Neural progenitor cell (in vitro differentiated cells): ENCODE data around the gene TMEM40. TPM values are rescaled to one million over a fixed set of nuclear protein-coding genes. Genes with fewer than 3 reads are reported as not detected.

Source experiments
- DNase-seq: peaks from one replicate; pipeline ENCODE4 v3.0.0-alpha.2; 2016; ENCODE audit warnings: low spot score
- H2AFZ ChIP-seq: fragments of 200-600 bp; sonication (generic); replicated peaks from 2 replicates; pipeline ENCODE4 v1.6.1; 2016; ENCODE audit warnings: antibody characterized with exemption
- H3F3A ChIP-seq: fragments of 200-600 bp; sonication (generic); 2 replicates; pipeline ENCODE4 v1.6.1; 2016; ENCODE audit warnings: antibody characterized with exemption, low read depth
- H3K27ac ChIP-seq: fragments of 200-600 bp; sonication (generic); 2 replicates; pipeline ENCODE4 v1.5.1; 2016; ENCODE audit warnings: mild to moderate bottlenecking
- H3K27me3 ChIP-seq: fragments of 200-600 bp; sonication (generic); 2 replicates; pipeline ENCODE4 v1.6.1; 2016; ENCODE audit warnings: mild to moderate bottlenecking, moderate library complexity
- H3K36me3 ChIP-seq: fragments of 200-600 bp; sonication (generic); 2 replicates; pipeline ENCODE4 v1.5.1; 2016
- H3K4me1 ChIP-seq: fragments of 200-600 bp; sonication (generic); 2 replicates; pipeline ENCODE4 v1.6.1; 2016; ENCODE audit warnings: mixed run types
- H3K4me2 ChIP-seq: fragments of 200-600 bp; sonication (generic); 2 replicates; pipeline ENCODE4 v1.6.1; 2016
- H3K4me3 ChIP-seq: fragments of 200-600 bp; sonication (generic); 2 replicates; pipeline ENCODE4 v1.5.1; 2016
- H3K79me2 ChIP-seq: fragments of 200-600 bp; sonication (generic); 2 replicates; pipeline ENCODE4 v1.6.1; 2016; ENCODE audit warnings: low read depth
- H3K9ac ChIP-seq: fragments of 200-600 bp; sonication (generic); 2 replicates; pipeline ENCODE4 v1.6.1; 2016
- H3K9me3 ChIP-seq: fragments of 200-600 bp; sonication (generic); 2 replicates; pipeline ENCODE4 v1.5.1; 2016; ENCODE audit warnings: low read depth
- H4K20me1 ChIP-seq: fragments of 200-600 bp; sonication (generic); 2 replicates; pipeline ENCODE4 v1.6.1; 2016; ENCODE audit warnings: low read depth
- H3K27ac Mint-ChIP-seq: 3 replicates; pipeline ENCODE4 v1.8.0; 2021; ENCODE audit warnings: mixed read lengths
- H3K27me3 Mint-ChIP-seq: 2 replicates; pipeline ENCODE4 v1.8.0; 2022; ENCODE audit warnings: low read depth, mild to moderate bottlenecking, inconsistent platforms, moderate library complexity, mixed read lengths; ENCODE audit not compliant: insufficient read depth
- H3K36me3 Mint-ChIP-seq: 3 replicates; pipeline ENCODE4 v1.8.0; 2021; ENCODE audit warnings: mixed read lengths
- H3K4me1 Mint-ChIP-seq: 3 replicates; pipeline ENCODE4 v1.8.0; 2021; ENCODE audit warnings: mixed read lengths
- H3K4me3 Mint-ChIP-seq: 3 replicates; pipeline ENCODE4 v1.8.0; 2021; ENCODE audit warnings: mild to moderate bottlenecking, moderate library complexity, mixed read lengths
- H3K9me3 Mint-ChIP-seq: 3 replicates; pipeline ENCODE4 v1.8.0; 2020; ENCODE audit warnings: mixed read lengths
- EZH2 ChIP-seq: fragments of 200-600 bp; sonication (generic); IDR thresholded peaks from 2 replicates; pipeline ENCODE4 v1.6.1; 2017; ENCODE audit warnings: antibody characterized with exemption, mild to moderate bottlenecking, moderate library complexity
- EZH2phosphoT487 ChIP-seq: fragments of 200-600 bp; sonication (generic); IDR thresholded peaks from 2 replicates; pipeline ENCODE4 v1.6.1; 2017; ENCODE audit warnings: antibody characterized with exemption
- total RNA-seq: library from RNA; depleted of rRNA; stranded (reverse); fragments of >200 nt; gene quantifications from 2 replicates; pipeline ENCODE4 v1.2.3, GENCODE V29; 2015; ENCODE audit warnings: low replicate concordance
- TF ChIP-seq, protein P1 (sequence below): fragments of 200-600 bp; sonication (generic); IDR thresholded peaks from 2 replicates; pipeline ENCODE4 v1.5.1; 2017; ENCODE audit warnings: antibody characterized with exemption, mild to moderate bottlenecking

Gene TMEM40
- total RNA-seq, 1 donor from 2014 or later = not detected

- no peak for TF ChIP-seq EZH2phosphoT487
- TF ChIP-seq, protein P1, sequence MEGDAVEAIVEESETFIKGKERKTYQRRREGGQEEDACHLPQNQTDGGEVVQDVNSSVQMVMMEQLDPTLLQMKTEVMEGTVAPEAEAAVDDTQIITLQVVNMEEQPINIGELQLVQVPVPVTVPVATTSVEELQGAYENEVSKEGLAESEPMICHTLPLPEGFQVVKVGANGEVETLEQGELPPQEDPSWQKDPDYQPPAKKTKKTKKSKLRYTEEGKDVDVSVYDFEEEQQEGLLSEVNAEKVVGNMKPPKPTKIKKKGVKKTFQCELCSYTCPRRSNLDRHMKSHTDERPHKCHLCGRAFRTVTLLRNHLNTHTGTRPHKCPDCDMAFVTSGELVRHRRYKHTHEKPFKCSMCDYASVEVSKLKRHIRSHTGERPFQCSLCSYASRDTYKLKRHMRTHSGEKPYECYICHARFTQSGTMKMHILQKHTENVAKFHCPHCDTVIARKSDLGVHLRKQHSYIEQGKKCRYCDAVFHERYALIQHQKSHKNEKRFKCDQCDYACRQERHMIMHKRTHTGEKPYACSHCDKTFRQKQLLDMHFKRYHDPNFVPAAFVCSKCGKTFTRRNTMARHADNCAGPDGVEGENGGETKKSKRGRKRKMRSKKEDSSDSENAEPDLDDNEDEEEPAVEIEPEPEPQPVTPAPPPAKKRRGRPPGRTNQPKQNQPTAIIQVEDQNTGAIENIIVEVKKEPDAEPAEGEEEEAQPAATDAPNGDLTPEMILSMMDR = no peak
- TF ChIP-seq EZH2 = no peak
- Histone ChIP-seq H3K9me3 (no peaks in the 10 kb centered on the region), H3K4me1 (peaks cover 4% of the 10 kb centered on the region), H3F3A (no peaks in the 10 kb centered on the region), H4K20me1 (no peaks in the 10 kb centered on the region), H3K4me2 (no peak overlapping the region), H3K9ac (no peak overlapping the region), H3K4me3 (no peak overlapping the region), H3K27ac (no peak overlapping the region), H3K36me3 (no peaks in the 10 kb centered on the region), H3K27me3 (no peaks in the 10 kb centered on the region), H3K79me2 (no peaks in the 10 kb centered on the region), H2AFZ (no peak overlapping the region)
- peak overlapping the region; percentile 34 for H3K4me3 Mint-ChIP-seq
- H3K9me3 Mint-ChIP-seq = no peaks in the 10 kb centered on the region
- peaks cover 5% of the 10 kb centered on the region for H3K27me3 Mint-ChIP-seq
- H3K36me3 Mint-ChIP-seq = no peaks in the 10 kb centered on the region
- no peak overlapping the region for H3K27ac Mint-ChIP-seq
- H3K4me1 Mint-ChIP-seq = peaks cover 15% of the 10 kb centered on the region
- no peak for DNase-seq
Measured at GRCh38 chr3:12759693-12760565, 870 bp upstream of the TMEM40 start.

GRCh38 chr3:12758025-12758781 lies 856 bp downstream of the TMEM40 start:
- no peak for DNase-seq
- Histone ChIP-seq H3F3A (no peaks in the 10 kb centered on the region), H2AFZ (peak overlapping the region; percentile 82), H3K79me2 (no peaks in the 10 kb centered on the region), H3K4me1 (peaks cover 4% of the 10 kb centered on the region), H3K9ac (no peak overlapping the region), H3K36me3 (no peaks in the 10 kb centered on the region), H3K4me2 (no peak overlapping the region), H3K9me3 (no peaks in the 10 kb centered on the region), H3K27me3 (no peaks in the 10 kb centered on the region), H3K27ac (no peak overlapping the region), H4K20me1 (no peaks in the 10 kb centered on the region), H3K4me3 (no peak overlapping the region)
- Mint-ChIP-seq H3K9me3 (no peaks in the 10 kb centered on the region), H3K4me3 (no peak overlapping the region), H3K36me3 (no peaks in the 10 kb centered on the region), H3K4me1 (peaks cover 12% of the 10 kb centered on the region), H3K27me3 (peaks cover 4% of the 10 kb centered on the region), H3K27ac (peak overlapping the region; percentile 87)
- TF ChIP-seq EZH2phosphoT487 (no peak), EZH2 (no peak)
- TF ChIP-seq, protein P1 = no peak

- H3K9me3 Mint-ChIP-seq = no peaks in the 10 kb centered on the region
- Histone ChIP-seq H3K4me1 (peaks cover 4% of the 10 kb centered on the region), H3K9ac (no peak overlapping the region), H2AFZ (peak overlapping the region; percentile 17), H3K36me3 (no peaks in the 10 kb centered on the region), H3K9me3 (no peaks in the 10 kb centered on the region), H3K27ac (no peak overlapping the region), H3K27me3 (no peaks in the 10 kb centered on the region), H3F3A (no peaks in the 10 kb centered on the region), H3K4me2 (no peak overlapping the region), H3K79me2 (no peaks in the 10 kb centered on the region), H4K20me1 (no peaks in the 10 kb centered on the region), H3K4me3 (no peak overlapping the region)
- no peaks in the 10 kb centered on the region for H3K36me3 Mint-ChIP-seq
- H3K27me3 Mint-ChIP-seq = peaks cover 4% of the 10 kb centered on the region
- no peak overlapping the region for H3K27ac Mint-ChIP-seq
- DNase-seq = no peak
- H3K4me1 Mint-ChIP-seq = peaks cover 11% of the 10 kb centered on the region
- TF ChIP-seq EZH2phosphoT487 (no peak), EZH2 (no peak)
- TF ChIP-seq, protein P1 = no peak
- H3K4me3 Mint-ChIP-seq = no peak overlapping the region
Measured at GRCh38 chr3:12756635-12757034, 2.4 kb downstream of the TMEM40 start.
